Right lobe of liver (tissue), 4 donors: ENCODE measurements around the gene TAF8.

ENCODE experiments used
- CTCF ChIP-seq, 4 donors: fragments of 200-600 bp in 3 of 4; fragments of 450-650 bp in 1 of 4; IDR thresholded peaks; one replicate each; pipeline versions ENCODE4 v1.5.1 to v1.8.0; 2016 to 2022; ENCODE audit warnings: antibody characterized with exemption in 4 of 4, mild to moderate bottlenecking in 2 of 4
- POLR2A ChIP-seq: fragments of 450-650 bp; IDR thresholded peaks from one replicate; pipeline ENCODE4 v1.6.1; 2017; ENCODE audit warnings: antibody characterized with exemption, mild to moderate bottlenecking
- donor health status: DM: no; HTN: no; CAD: no.
- donor health status: DM: no; HTN: no; CAD: no.
- donor health status: DM: no; HTN: yes; CAD: no.

- TF ChIP-seq CTCF (IDR thresholded peaks at IDR 0.05), result no peak
- TF ChIP-seq POLR2A, result no peak
These were observed 53.4 kb downstream of the TAF8 start for GRCh38 chr6:42103753-42104094.
